GM08714 (cell line): ENCODE data around the gene DMKN.
A peak's percentile ranks its signal among the peaks of the same experiment; 100 is the strongest.

Source experiments
- H3K4me3 ChIP-seq: fragments of 200-500 bp; sonication (Bioruptor generic); 2 replicates; pipeline ENCODE4 v1.5.1; 2014; ENCODE audit warnings: mild to moderate bottlenecking, low read length, inconsistent platforms
- ZNF274 ChIP-seq: IDR thresholded peaks from 2 replicates; pipeline ENCODE4 v1.6.1; 2012; ENCODE audit warnings: mild to moderate bottlenecking, low read depth, low read length

DMKN gene

DNA sequence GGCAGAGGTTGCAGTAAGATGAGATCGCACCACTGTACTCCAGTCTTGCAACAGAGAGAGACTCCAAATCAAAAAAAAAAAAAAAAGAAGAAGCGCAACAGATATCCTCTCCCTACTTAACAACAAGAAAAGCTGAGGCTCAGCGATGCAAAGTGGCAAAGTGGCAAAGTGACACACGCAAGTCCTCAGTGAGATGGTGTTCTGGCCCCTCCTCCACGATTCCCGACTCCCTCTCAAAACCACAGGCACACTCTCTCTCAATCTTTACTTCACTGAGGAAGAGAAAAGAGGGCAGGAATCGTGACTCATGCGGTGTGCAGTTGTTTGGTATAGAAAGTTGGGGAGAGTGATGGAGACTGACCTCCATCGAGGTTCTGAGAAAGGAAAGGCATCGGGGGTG is 52.8 kb downstream of the DMKN start:
- no peak overlapping the region for H3K4me3 ChIP-seq
- no peak for TF ChIP-seq ZNF274

DNA sequence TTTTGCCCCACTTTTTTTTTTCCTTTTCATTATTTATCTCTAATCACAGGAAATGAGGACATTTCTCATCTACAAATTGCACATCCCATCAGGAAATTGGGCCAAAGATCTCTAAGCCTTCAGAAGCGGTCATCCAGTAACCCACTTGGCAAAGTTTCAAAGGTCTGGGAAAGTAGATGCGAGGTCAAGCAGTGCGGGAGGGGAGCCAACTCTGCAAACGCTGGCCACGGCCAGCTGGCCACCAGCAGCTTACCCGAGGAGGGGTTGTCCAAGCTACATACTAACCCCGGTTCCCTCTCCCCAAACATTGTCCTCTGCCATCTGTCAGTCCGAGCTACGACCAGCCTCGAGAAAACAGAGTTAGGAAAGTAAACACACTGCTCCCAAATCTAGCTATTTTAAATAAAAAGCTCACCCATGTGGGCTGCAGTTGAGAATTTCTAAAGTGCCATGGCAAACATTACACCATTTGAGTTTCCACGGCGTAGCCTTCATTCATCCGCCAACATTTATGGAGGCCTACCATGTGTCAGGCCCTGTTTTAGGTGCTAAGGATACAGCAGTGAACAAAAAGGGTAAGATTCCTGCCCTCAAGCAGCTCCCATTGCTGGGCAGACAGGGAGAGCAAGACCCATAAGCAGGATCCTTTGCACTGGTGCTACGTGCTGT is 53.9 kb downstream of the DMKN start:
- peak overlapping the region; percentile 8; the same call in 1 of the 2 replicates for H3K4me3 ChIP-seq
- TF ChIP-seq ZNF274 = no peak

GRCh38 chr19:35458731-35459391 is 54.6 kb downstream of the DMKN start:
- H3K4me3 ChIP-seq = peak overlapping the region; percentile 8; the same call in 1 of the 2 replicates

DNA sequence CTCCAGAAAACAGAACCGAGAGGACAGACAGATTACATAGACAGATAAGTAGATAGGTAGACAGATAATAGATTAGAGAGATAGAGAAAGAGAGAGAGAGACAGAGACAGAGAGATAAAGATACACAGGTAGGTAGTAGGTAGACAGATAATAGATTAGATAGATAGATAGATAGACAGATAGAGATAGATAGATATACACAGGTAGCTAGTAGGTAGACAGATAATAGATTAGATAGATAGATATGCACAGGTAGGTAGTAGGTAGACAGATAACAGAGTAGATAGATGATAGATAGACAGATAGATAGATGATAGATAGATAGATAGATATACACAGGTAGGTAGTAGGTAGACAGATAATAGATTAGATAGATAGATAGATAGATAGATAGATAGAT is 55.3 kb downstream of the DMKN start:
- H3K4me3 ChIP-seq = no peak overlapping the region
- TF ChIP-seq ZNF274 = no peak

More at GRCh38 chr19:35458731-35459391, 54.6 kb downstream of the DMKN start:
- no peak for TF ChIP-seq ZNF274

- no peak for TF ChIP-seq ZNF274
- H3K4me3 ChIP-seq = no peak overlapping the region; the same call in 1 of the 2 replicates
These were observed 56.3 kb downstream of the DMKN start for GRCh38 chr19:35457173-35457572.

- no peak overlapping the region for H3K4me3 ChIP-seq
- TF ChIP-seq ZNF274 = no peak
These were observed 57.7 kb downstream of the DMKN start for GRCh38 chr19:35455616-35456201.

GRCh38 chr19:35454663-35455062 is 58.8 kb downstream of the DMKN start:
- no peak overlapping the region for H3K4me3 ChIP-seq
- no peak for TF ChIP-seq ZNF274

DNA sequence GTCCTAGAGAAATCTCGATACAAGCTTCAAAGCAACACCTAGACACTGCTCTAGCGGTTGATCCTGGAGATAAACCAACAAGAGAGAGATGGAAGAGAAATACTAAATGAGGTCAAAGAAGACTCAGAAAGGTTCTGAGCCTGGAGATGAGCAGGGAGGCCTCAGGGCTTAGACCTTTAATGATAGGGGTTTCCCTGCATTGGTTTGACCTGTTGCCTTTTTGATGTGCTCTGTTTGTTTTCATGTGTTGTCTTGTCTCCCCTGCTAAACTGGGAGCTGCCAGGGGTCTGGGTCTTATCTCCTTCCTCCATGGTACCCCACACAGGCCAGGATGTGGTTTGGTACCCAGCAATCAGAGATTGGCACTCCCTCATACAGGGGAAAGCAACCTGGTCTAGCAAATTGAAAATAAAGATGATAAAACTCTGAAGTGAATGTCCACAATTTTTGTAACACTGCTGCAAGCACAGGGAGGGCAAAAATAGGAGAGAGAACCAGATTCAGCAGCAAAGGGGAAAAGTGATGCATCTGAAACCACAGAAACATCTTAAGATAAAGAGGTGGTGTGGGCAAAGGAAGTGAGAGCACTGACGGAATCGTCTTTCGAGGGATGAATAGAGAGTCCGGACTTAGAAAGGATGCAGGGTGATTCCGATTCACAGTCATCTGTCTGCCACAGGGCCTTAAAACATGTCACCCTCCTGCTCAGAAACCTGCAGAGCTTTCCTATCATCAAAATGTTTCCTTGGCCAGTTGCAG is 61.9 kb downstream of the DMKN start:
- no peak for TF ChIP-seq ZNF274
- no peak overlapping the region; the same call in 1 of the 2 replicates for H3K4me3 ChIP-seq

- H3K4me3 ChIP-seq = no peak overlapping the region; the same call in 1 of the 2 replicates
These were observed 63.9 kb downstream of the DMKN start for GRCh38 chr19:35449359-35450043.

GRCh38 chr19:35447606-35448469 is 65.6 kb downstream of the DMKN start, which contains the start of gene FFAR2:
FFAR2 (plus strand) TSS chr19:35448257; CDS start chr19:35449715, 1,458 bp downstream.
- no peak within 1 kb of the TSS; the same call in 1 of the 2 replicates for H3K4me3 ChIP-seq

More at GRCh38 chr19:35449359-35450043, 63.9 kb downstream of the DMKN start:
- TF ChIP-seq ZNF274 = no peak

More at GRCh38 chr19:35447606-35448469, 65.6 kb downstream of the DMKN start, which contains the start of gene FFAR2:
- no peak for TF ChIP-seq ZNF274
